ENCODE results near the gene TRIM8. TPM values are rescaled to one million over a fixed set of nuclear protein-coding genes. Genes with fewer than 3 reads are reported as not detected.
"Not testable (repeated sequence)": the region's sequence is repeated elsewhere in the genome, so short reads cannot be mapped to it uniquely, and the experiment has no call there.

The TRIM8 gene
- total RNA-seq, 2 donors from 2014 or later, result 27.7 to 32.7 TPM

GRCh38 chr10:102691285-102692066 is 47.2 kb downstream of the TRIM8 start:
- no peak for TF ChIP-seq CTCF (conservative IDR thresholded peaks at IDR 0.05)
- Histone ChIP-seq H3K4me3 (ENCODE audit: low read length) (no peak overlapping the region), H3K27ac (ENCODE audit: low read depth, low read length) (no peak overlapping the region), H3K4me1 (ENCODE audit: control insufficient read depth, insufficient read depth, low read length) (no peaks in the 10 kb centered on the region), H3K9ac (ENCODE audit: extremely low read depth, low read length, poor library complexity, severe bottlenecking) (no peak overlapping the region), H3K27me3 (ENCODE audit: control insufficient read depth, insufficient read depth, low read length, poor library complexity, severe bottlenecking) (no peaks in the 10 kb centered on the region), H3K36me3 (ENCODE audit: control insufficient read depth, insufficient read depth, low read length) (peaks cover 9% of the 10 kb centered on the region), H3K9me3 (ENCODE audit: control insufficient read depth, low read length) (no peaks in the 10 kb centered on the region)
- no peak for DNase-seq
- Mint-ChIP-seq H3K4me1 (peaks cover 5% of the 10 kb centered on the region), H3K27me3 (ENCODE audit: insufficient read depth) (no peaks in the 10 kb centered on the region), H3K27ac (peak overlapping the region; percentile 49), H3K36me3 (ENCODE audit: low read depth) (peaks cover 31% of the 10 kb centered on the region), H3K9me3 (no peaks in the 10 kb centered on the region), H3K4me3 (no peak overlapping the region)
- 94 to 97% methylated on average over 5 to 8 of the region's 8 CpGs for WGBS, 2 experiments (ENCODE audit: insufficient coverage in 1 of 2, insufficient read length in 1 of 2)

- H3K27ac ChIP-seq (ENCODE audit: low read depth, low read length); H3K9me3 ChIP-seq (ENCODE audit: control insufficient read depth, low read length); H3K4me1 Mint-ChIP-seq; H3K4me3 Mint-ChIP-seq; H3K4me3 ChIP-seq (ENCODE audit: low read length); H3K4me1 ChIP-seq (ENCODE audit: control insufficient read depth, insufficient read depth, low read length); H3K9me3 Mint-ChIP-seq; H3K27me3 ChIP-seq (ENCODE audit: control insufficient read depth, insufficient read depth, low read length, poor library complexity, severe bottlenecking); H3K9ac ChIP-seq (ENCODE audit: extremely low read depth, low read length, poor library complexity, severe bottlenecking); DNase-seq; H3K27ac Mint-ChIP-seq; H3K27me3 Mint-ChIP-seq (ENCODE audit: insufficient read depth): not testable (repeated sequence)
- peaks cover 35% of the 10 kb centered on the region for H3K36me3 ChIP-seq (ENCODE audit: control insufficient read depth, insufficient read depth, low read length)
- WGBS, 2 experiments (ENCODE audit: insufficient coverage in 1 of 2, insufficient read length in 1 of 2), result 93 to 98% methylated on average over 7 to 10 of the region's 10 CpGs
- H3K36me3 Mint-ChIP-seq (ENCODE audit: low read depth), result peaks cover 43% of the 10 kb centered on the region
These were observed 51.1 kb downstream of the TRIM8 start for GRCh38 chr10:102695401-102695800.

GRCh38 chr10:102696736-102697135 is 52.5 kb downstream of the TRIM8 start:
- DNase-seq, result no peak
- H3K27me3 Mint-ChIP-seq (ENCODE audit: insufficient read depth), result no peaks in the 10 kb centered on the region
- H3K36me3 Mint-ChIP-seq (ENCODE audit: low read depth), result peaks cover 43% of the 10 kb centered on the region
- Histone ChIP-seq H3K9me3 (ENCODE audit: control insufficient read depth, low read length) (no peaks in the 10 kb centered on the region), H3K9ac (ENCODE audit: extremely low read depth, low read length, poor library complexity, severe bottlenecking) (no peak overlapping the region), H3K4me1 (ENCODE audit: control insufficient read depth, insufficient read depth, low read length) (no peaks in the 10 kb centered on the region), H3K27me3 (ENCODE audit: control insufficient read depth, insufficient read depth, low read length, poor library complexity, severe bottlenecking) (no peaks in the 10 kb centered on the region), H3K4me3 (ENCODE audit: low read length) (no peak overlapping the region), H3K27ac (ENCODE audit: low read depth, low read length) (no peak overlapping the region), H3K36me3 (ENCODE audit: control insufficient read depth, insufficient read depth, low read length) (peaks cover 38% of the 10 kb centered on the region)
- no peaks in the 10 kb centered on the region for H3K9me3 Mint-ChIP-seq
- WGBS, 2 experiments (ENCODE audit: insufficient coverage in 1 of 2, insufficient read length in 1 of 2), result 97% methylated on average over 3 of the region's 3 CpGs; no CpG with 5 or more reads in 1 of the 2 experiments
- H3K4me3 Mint-ChIP-seq, result no peak overlapping the region
- H3K4me1 Mint-ChIP-seq, result no peaks in the 10 kb centered on the region
- TF ChIP-seq CTCF (conservative IDR thresholded peaks at IDR 0.05), result no peak
- H3K27ac Mint-ChIP-seq, result no peak overlapping the region

All from endodermal cell (in vitro differentiated cells).